GM18520 (cell line): ENCODE data around the gene XRCC4.

Experiments used
- ATAC-seq: cut with Tn5 transposase; IDR thresholded peaks from one replicate; pipeline ENCODE4 v1.9.1; 2021; ENCODE audit not compliant: unreplicated experiment

Gene XRCC4

GRCh38 chr5:83172011-83172410, 94.7 kb downstream of the XRCC4 start:
- ATAC-seq: no peak

- no peak for ATAC-seq
Observed at GRCh38 chr5:83172655-83173054, 95.3 kb downstream of the XRCC4 start.

- ATAC-seq: no peak
Observed at GRCh38 chr5:83173826-83174225, 96.5 kb downstream of the XRCC4 start.

GRCh38 chr5:83177803-83178202, 100.5 kb downstream of the XRCC4 start:
- ATAC-seq: no peak

GRCh38 chr5:83179966-83180365, 102.6 kb downstream of the XRCC4 start:
- ATAC-seq: no peak

GRCh38 chr5:83184534-83184933, 107.2 kb downstream of the XRCC4 start:
- ATAC-seq: no peak

- ATAC-seq: no peak
Observed at GRCh38 chr5:83192947-83193346, 115.6 kb downstream of the XRCC4 start.

- ATAC-seq: no peak
Observed at GRCh38 chr5:83197326-83197967, 120.1 kb downstream of the XRCC4 start.

GRCh38 chr5:83199126-83199525, 121.8 kb downstream of the XRCC4 start:
- ATAC-seq: no peak

GRCh38 chr5:83204651-83205050, 127.3 kb downstream of the XRCC4 start:
- ATAC-seq: no peak

GRCh38 chr5:83209963-83210362, 132.6 kb downstream of the XRCC4 start:
- no peak for ATAC-seq

- ATAC-seq: no peak
Observed at GRCh38 chr5:83219077-83219476, 141.7 kb downstream of the XRCC4 start.

GRCh38 chr5:83219495-83219894, 142.1 kb downstream of the XRCC4 start:
- ATAC-seq: no peak

GRCh38 chr5:83220331-83220730, 143.0 kb downstream of the XRCC4 start:
- ATAC-seq: no peak

GRCh38 chr5:83222906-83223305, 145.6 kb downstream of the XRCC4 start:
- ATAC-seq: no peak

- no peak for ATAC-seq
Observed at GRCh38 chr5:83227611-83228010, 150.3 kb downstream of the XRCC4 start.

- no peak for ATAC-seq
Observed at GRCh38 chr5:83230511-83230910, 153.2 kb downstream of the XRCC4 start.

GRCh38 chr5:83244516-83244915, 167.2 kb downstream of the XRCC4 start:
- ATAC-seq: no peak

GRCh38 chr5:83245037-83245436, 167.7 kb downstream of the XRCC4 start:
- ATAC-seq: no peak

GRCh38 chr5:83246071-83246470, 168.7 kb downstream of the XRCC4 start:
- no peak for ATAC-seq

- ATAC-seq: no peak
Observed at GRCh38 chr5:83249156-83249555, 171.8 kb downstream of the XRCC4 start.

- ATAC-seq: no peak
Observed at GRCh38 chr5:83251849-83252248, 174.5 kb downstream of the XRCC4 start.

- ATAC-seq: no peak
Observed at GRCh38 chr5:83253720-83254119, 176.4 kb downstream of the XRCC4 start.
